ENCODE data around the gene CEBPA.
"Not testable (repeated sequence)": the region's sequence is repeated elsewhere in the genome, so short reads cannot be mapped to it uniquely, and the experiment has no call there.

The CEBPA gene

DNA sequence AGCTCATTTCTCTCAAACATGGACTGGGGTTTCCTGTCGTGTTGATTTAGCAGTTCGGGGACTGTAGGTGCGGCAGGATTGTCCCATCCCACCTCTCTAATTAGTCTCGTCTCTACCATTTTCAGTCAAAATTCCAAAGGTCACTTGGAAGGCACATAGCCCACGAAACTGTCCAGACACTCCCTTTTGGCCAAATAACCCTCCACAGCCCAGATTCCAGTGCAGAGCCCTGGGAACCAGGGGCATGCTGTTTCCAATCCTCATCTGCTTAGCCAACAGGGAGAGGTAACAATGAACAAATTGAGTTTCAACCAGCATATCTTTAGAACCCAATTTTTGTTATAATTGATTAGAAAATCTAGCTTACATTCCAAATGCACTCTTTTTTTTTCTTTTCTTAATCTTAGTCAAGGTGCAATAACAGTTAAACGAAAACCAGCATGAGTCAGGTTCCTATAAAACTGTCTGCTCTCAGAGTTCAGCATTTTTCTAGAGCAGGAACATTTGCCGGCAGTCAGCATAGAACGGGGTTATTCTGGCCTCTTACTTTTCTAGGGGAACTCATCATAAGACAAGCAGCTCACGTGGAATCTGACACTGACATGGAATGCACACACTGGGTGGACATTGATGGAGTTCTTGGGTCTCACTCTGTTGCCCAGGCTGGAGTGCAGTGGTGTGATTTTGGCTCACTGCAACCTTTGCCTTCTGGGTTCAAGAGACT is 14.4 kb upstream of the CEBPA start:
- no peak overlapping the region for H3K27ac ChIP-seq (ENCODE audit: low read depth, low read length, poor library complexity, severe bottlenecking)
- no peaks in the 10 kb centered on the region for H3K4me1 ChIP-seq (ENCODE audit: insufficient read depth, low read length, severe bottlenecking)
- H3K79me2 ChIP-seq (ENCODE audit: insufficient read depth, low read length): no peaks in the 10 kb centered on the region
- H3K9ac ChIP-seq (ENCODE audit: low read length): no peak overlapping the region
- H4K20me1 ChIP-seq (ENCODE audit: insufficient read depth, low read length): no peaks in the 10 kb centered on the region
- H3K4me3 ChIP-seq (ENCODE audit: low read depth, low read length, poor library complexity, severe bottlenecking): no peak overlapping the region
- no peak for TF ChIP-seq CTCF (IDR thresholded peaks at IDR 0.05; ENCODE audit: low read length)
- no peak for TF ChIP-seq EZH2 (IDR thresholded peaks at IDR 0.05; ENCODE audit: borderline replicate concordance, low read length)
- no peak overlapping the region for H2AFZ ChIP-seq (ENCODE audit: low read length)
- H3K36me3 ChIP-seq (ENCODE audit: insufficient read depth, low read length): no peaks in the 10 kb centered on the region
- H3K9me2 ChIP-seq (ENCODE audit: low read depth, low read length): no peaks in the 10 kb centered on the region
- no peaks in the 10 kb centered on the region for H3K9me3 ChIP-seq (ENCODE audit: low read length)
- H3F3A ChIP-seq (ENCODE audit: insufficient read depth, low read length): no peaks in the 10 kb centered on the region
- no peak overlapping the region for H3K4me2 ChIP-seq (ENCODE audit: low read length)
- peaks cover 5% of the 10 kb centered on the region; the same call in 1 of the 2 replicates for H3K27me3 ChIP-seq (ENCODE audit: insufficient read depth, low read length)

DNA sequence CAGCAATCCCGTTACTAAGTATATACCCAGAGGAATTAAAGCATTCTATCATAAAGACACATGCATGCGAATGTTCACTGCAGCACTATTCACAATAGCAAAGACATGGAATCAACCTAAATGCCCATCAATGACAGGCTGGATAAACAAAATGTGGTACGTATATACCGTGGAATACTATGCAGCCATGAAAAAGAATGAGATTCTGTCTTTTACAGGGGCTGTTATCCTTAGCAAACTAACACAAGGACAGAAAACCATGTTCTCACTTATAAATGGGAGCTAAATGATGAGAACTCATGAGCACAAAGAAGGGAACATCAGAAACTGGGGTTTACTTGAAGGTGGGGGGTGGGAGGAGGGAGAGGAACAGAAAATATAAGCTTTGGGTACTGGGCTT is 10.5 kb upstream of the CEBPA start:
- not testable (repeated sequence) for H3K9me3 ChIP-seq (ENCODE audit: low read length); H3K4me1 ChIP-seq (ENCODE audit: insufficient read depth, low read length, severe bottlenecking); H3K4me3 ChIP-seq (ENCODE audit: low read depth, low read length, poor library complexity, severe bottlenecking); H3K27ac ChIP-seq (ENCODE audit: low read depth, low read length, poor library complexity, severe bottlenecking); H3K79me2 ChIP-seq (ENCODE audit: insufficient read depth, low read length); H3K36me3 ChIP-seq (ENCODE audit: insufficient read depth, low read length); H2AFZ ChIP-seq (ENCODE audit: low read length); H4K20me1 ChIP-seq (ENCODE audit: insufficient read depth, low read length); H3K9me2 ChIP-seq (ENCODE audit: low read depth, low read length); H3K27me3 ChIP-seq (ENCODE audit: insufficient read depth, low read length); H3K9ac ChIP-seq (ENCODE audit: low read length); H3K4me2 ChIP-seq (ENCODE audit: low read length); H3F3A ChIP-seq (ENCODE audit: insufficient read depth, low read length)

- Histone ChIP-seq H3K9ac (ENCODE audit: low read length) (no peak overlapping the region), H2AFZ (ENCODE audit: low read length) (no peak overlapping the region), H3K27me3 (ENCODE audit: insufficient read depth, low read length) (peaks cover 5% of the 10 kb centered on the region; the same call in 1 of the 2 replicates), H3K4me2 (ENCODE audit: low read length) (no peak overlapping the region), H3F3A (ENCODE audit: insufficient read depth, low read length) (no peaks in the 10 kb centered on the region), H4K20me1 (ENCODE audit: insufficient read depth, low read length) (no peaks in the 10 kb centered on the region), H3K36me3 (ENCODE audit: insufficient read depth, low read length) (no peaks in the 10 kb centered on the region), H3K9me2 (ENCODE audit: low read depth, low read length) (no peaks in the 10 kb centered on the region), H3K4me1 (ENCODE audit: insufficient read depth, low read length, severe bottlenecking) (no peaks in the 10 kb centered on the region), H3K9me3 (ENCODE audit: low read length) (no peaks in the 10 kb centered on the region), H3K4me3 (ENCODE audit: low read depth, low read length, poor library complexity, severe bottlenecking) (no peak overlapping the region), H3K79me2 (ENCODE audit: insufficient read depth, low read length) (no peaks in the 10 kb centered on the region), H3K27ac (ENCODE audit: low read depth, low read length, poor library complexity, severe bottlenecking) (no peak overlapping the region)
- TF ChIP-seq CTCF (IDR thresholded peaks at IDR 0.05; ENCODE audit: low read length) (no peak), EZH2 (IDR thresholded peaks at IDR 0.05; ENCODE audit: borderline replicate concordance, low read length) (no peak)
Observed at GRCh38 chr19:33312065-33312464, 9.7 kb upstream of the CEBPA start.

DNA sequence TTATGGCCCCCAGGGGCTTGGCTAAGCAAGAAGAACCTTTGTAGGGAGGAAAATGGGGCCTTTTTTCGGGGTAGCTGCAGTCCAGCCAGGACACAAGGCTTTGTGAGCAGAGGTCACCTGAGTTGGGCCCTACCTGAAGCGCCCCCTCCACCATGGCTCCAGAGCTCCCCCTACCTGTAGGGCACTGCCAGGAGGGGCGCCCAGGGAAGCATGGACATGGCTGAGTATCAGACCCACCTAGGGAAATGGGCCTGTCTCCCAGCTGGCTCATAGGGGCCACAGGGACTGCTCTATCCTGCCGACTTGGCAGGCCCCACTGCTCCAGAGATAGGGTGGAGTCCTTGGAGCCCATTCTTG is 9.0 kb upstream of the CEBPA start:
- no peak overlapping the region for H3K4me2 ChIP-seq (ENCODE audit: low read length)
- TF ChIP-seq EZH2 (IDR thresholded peaks at IDR 0.05; ENCODE audit: borderline replicate concordance, low read length): no peak
- peak; percentile 47; the same call in 1 of the 2 replicates for TF ChIP-seq CTCF (IDR thresholded peaks at IDR 0.05; ENCODE audit: low read length)
- no peak overlapping the region for H2AFZ ChIP-seq (ENCODE audit: low read length)
- H3K9me2 ChIP-seq (ENCODE audit: low read depth, low read length): no peaks in the 10 kb centered on the region
- H3K9me3 ChIP-seq (ENCODE audit: low read length): no peaks in the 10 kb centered on the region
- no peak overlapping the region for H3K9ac ChIP-seq (ENCODE audit: low read length)
- H3K27me3 ChIP-seq (ENCODE audit: insufficient read depth, low read length): peaks cover 5% of the 10 kb centered on the region; the same call in 1 of the 2 replicates
- H3K27ac ChIP-seq (ENCODE audit: low read depth, low read length, poor library complexity, severe bottlenecking): no peak overlapping the region
- H3F3A ChIP-seq (ENCODE audit: insufficient read depth, low read length): no peaks in the 10 kb centered on the region
- no peaks in the 10 kb centered on the region for H3K4me1 ChIP-seq (ENCODE audit: insufficient read depth, low read length, severe bottlenecking)
- H3K36me3 ChIP-seq (ENCODE audit: insufficient read depth, low read length): no peaks in the 10 kb centered on the region
- H3K4me3 ChIP-seq (ENCODE audit: low read depth, low read length, poor library complexity, severe bottlenecking): no peak overlapping the region
- no peaks in the 10 kb centered on the region for H3K79me2 ChIP-seq (ENCODE audit: insufficient read depth, low read length)
- H4K20me1 ChIP-seq (ENCODE audit: insufficient read depth, low read length): no peaks in the 10 kb centered on the region

All from OCI-LY1 (cell line).